Activated CD8-positive, alpha-beta memory T cell treated with anti-CD3 and anti-CD28 coated beads for 4 hours (primary cell): Measurements from ENCODE around the gene EFNA4.

Experiments
- DNase-seq, 2 donors: peaks; one replicate each; pipeline ENCODE4 v3.0.0-alpha.2; 2020; ENCODE audit warnings: low read depth in 2 of 2

The EFNA4 gene

DNA sequence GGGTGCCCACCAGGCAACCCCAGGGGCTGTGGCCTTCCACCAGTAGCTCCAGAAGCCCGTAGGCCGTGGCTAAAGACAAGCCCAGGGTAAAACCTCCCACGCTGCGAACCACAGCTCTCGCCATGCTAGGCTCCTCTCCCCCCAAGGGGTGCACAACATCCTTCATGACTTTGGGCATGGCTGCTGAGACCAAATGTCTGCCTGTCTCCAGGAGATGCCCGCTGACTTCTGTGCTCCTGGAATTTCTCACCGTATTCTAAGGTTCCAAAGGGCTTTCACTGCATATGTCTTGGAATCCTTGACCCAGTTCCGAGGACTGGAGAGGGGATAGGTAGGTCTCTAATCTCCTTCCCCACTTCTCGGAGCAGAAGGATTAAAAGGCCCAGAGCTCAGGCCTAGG lies 30.0 kb upstream of the EFNA4 start, which contains the start of the genes DCST1 and DCST2:
Gene DCST1, plus strand, starts transcription at position 301 of the 400 bp plus-strand sequence. CDS start 213 bp downstream, outside the sequence.
Gene DCST2, minus strand, starts transcription at position 258 of the 400 bp plus-strand sequence. Its CDS starts 80 bp downstream, at position 178.
- DNase-seq, result no peak

GRCh38 chr1:155034318-155035208 lies 29.0 kb upstream of the EFNA4 start:
- no peak for DNase-seq

GRCh38 chr1:155035936-155036335 lies 27.6 kb upstream of the EFNA4 start:
- DNase-seq, result no peak

DNA sequence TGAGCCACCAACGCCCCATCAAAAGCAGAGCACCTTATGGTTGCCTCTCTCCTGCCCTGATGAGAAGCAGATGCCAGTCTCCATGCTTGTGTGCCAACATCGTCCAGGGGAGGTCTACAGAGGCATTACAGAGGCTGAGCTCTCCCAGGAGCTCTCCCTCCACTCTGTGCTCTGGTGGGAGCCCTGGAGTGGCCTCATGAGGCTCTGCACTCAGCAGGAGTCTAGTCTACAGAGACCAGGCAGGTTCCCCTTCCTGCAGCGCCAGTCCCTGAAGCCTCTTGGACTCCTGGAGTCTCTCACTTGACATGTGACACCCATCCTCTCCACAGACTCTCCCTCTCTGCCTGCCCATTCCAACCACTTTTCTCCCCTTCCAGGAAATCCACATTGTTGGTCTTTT lies 26.5 kb upstream of the EFNA4 start:
- DNase-seq, result no peak

- DNase-seq, result no peak
These were observed 25.6 kb upstream of the EFNA4 start for GRCh38 chr1:155037851-155038441.

GRCh38 chr1:155038602-155039307 lies 24.8 kb upstream of the EFNA4 start:
- DNase-seq, result no peak

- no peak for DNase-seq
These were observed 24.3 kb upstream of the EFNA4 start for GRCh38 chr1:155039308-155039669.

DNA sequence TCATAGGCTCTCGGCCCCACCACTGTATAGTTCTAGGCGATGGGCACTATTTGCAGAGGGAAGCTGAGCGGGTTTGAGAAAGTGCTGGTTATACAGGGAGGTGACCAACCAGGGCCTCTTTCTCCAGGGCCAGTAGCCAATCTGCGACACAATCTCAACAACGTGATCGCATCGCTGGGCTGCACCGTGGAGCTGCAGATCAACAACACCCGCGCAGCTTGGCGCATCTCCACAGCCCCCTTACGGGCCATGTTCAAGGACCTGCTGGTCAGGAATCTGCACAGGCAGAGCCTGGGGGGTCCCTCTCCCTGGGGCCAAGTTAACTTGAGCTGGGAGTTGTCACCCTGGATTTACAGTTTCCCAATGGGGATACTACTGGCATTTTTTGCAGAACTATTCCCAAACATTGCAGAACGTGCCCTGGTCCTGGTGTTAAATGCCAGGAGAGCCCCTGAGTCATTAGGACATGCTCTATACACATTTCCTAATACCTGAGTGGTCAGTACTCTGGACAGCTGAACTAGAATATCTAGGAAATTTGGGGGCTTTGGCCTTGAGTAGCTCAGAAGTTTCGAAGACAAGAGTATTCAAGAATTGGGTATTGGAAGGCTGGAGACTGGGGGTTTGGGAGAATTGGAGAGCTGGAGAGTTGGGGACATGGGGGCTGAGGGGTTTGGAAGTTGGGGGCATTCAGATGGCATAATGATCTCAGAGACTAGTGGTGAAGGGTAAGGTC lies 23.0 kb upstream of the EFNA4 start:
- DNase-seq, result no peak

GRCh38 chr1:155042789-155043188 lies 20.8 kb upstream of the EFNA4 start:
- DNase-seq, result no peak

DNA sequence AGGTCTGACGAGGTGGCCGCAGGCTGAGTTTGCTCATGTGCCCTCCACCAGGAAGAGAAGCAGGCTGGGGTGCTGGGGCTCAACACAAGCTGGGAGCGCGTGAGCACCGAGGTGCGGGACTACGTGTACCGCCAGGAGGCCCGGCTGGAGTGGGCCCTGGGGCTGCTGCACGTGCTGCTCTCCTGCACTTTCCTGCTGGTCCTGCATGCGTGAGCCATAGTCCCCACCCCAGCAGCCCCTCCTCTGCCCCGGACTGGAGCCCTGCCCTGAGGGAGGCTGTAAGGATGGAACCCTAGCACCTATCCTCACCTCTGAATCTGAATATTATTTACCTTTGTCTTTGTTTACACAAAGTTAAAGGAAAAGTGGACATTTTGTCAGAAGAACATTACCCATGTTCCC lies 20.2 kb upstream of the EFNA4 start:
- DNase-seq, result no peak

DNA sequence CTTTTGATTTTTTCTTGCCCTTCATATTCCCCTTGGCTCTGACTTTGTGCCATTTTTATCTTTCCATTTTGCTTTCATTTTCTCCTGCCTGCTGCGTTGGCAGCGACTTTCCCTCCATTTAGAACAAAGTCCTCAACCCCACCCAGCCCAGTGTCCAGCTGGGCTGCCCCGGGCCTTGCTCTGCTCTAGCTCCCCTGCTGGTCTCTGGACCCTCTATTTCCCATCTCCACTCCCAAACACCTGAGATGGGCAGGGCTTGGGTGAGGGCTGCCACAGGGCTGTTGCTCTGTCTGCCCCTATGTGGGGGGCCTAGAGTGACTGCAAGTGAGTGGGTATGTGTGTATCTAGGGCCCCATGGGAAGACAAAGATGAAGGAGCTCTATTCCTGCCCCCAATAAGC lies 19.7 kb upstream of the EFNA4 start:
- DNase-seq, result no peak

- no peak for DNase-seq
These were observed 19.2 kb upstream of the EFNA4 start for GRCh38 chr1:155044365-155044764.

DNA sequence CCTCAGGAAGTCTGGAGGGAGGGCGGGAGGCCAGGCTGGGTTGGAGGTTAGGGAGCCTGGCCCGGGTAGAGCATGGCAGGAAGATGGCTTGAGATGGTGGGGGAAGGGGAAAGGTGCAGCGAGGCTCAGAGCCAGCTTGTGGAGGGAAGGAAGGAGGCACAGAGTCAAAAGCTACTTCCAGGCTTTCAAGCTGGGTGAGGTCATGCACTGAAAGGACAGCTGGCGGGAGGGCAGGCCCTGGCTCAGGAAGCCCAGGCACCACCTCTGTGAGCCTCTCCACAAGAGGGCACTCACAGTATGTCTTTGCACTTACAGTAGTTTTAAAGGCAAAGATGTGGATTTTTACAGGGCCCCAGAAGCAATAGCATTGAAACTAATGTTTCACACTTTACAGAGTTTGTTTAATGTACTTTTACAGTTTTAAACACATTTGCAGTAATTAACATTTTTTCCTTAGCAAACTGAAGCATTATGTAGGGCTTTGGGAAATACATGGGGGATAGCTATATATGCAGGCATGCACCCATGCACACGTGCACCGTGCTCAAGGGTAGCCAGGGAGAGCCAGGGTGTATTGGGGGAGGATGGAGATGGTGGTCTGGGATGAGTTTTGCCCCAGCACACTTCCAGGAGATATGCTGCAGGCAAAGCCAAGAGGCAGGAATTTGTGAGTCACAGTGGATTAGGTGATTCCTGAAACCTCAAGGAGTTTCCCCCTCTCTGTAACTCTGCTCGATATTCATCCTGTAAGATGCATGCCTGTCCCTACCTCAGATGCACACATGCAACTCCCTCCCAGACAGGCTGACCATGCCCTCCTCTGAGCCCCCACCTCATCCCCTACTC lies 18.5 kb upstream of the EFNA4 start:
- DNase-seq, result no peak

- DNase-seq, result no peak
These were observed 14.8 kb upstream of the EFNA4 start for GRCh38 chr1:155048449-155049334.

DNA sequence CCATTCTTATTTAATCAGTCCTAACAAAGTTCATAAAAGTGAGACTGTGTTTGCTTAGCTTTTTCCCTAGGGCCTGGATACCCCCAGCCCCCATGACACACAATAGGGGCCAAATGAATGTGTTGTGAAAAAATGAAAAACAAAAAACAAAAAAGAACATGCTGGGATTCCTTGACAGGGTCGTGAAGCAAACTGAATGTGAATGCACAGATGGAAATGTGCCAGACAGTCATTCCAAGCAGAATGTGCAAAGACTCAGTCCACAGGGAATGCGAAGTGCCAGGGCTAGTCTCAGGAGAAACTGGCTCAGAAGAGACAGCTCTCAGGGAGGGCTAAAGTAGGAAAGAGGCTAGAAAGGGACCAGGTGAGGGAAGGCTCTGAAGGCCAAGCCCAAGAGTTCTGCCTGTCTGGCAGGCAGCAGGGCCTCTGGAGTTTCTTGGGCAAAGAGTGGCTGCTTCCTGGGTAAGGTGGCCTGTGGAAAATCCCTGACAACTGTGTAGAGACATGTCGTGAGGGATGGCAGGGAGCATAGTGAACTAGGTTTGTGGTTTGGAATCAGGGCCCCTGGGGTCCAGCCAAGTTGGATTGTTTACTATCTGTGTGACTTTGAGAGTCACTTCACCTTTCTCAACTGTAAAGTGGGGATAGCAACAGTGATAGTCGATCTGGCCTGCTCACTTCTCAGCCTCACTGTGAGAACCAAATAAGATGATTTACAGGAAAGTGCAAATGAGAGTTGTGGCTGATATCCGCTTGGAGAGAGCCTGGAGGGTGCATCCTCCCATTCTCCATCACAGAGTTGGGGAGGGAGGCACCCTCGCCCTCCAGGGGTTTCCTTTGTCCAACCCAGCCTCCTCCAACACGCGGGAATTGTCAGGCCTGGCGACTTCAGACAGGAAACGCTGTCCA lies 13.6 kb upstream of the EFNA4 start:
- DNase-seq, result no peak

DNA sequence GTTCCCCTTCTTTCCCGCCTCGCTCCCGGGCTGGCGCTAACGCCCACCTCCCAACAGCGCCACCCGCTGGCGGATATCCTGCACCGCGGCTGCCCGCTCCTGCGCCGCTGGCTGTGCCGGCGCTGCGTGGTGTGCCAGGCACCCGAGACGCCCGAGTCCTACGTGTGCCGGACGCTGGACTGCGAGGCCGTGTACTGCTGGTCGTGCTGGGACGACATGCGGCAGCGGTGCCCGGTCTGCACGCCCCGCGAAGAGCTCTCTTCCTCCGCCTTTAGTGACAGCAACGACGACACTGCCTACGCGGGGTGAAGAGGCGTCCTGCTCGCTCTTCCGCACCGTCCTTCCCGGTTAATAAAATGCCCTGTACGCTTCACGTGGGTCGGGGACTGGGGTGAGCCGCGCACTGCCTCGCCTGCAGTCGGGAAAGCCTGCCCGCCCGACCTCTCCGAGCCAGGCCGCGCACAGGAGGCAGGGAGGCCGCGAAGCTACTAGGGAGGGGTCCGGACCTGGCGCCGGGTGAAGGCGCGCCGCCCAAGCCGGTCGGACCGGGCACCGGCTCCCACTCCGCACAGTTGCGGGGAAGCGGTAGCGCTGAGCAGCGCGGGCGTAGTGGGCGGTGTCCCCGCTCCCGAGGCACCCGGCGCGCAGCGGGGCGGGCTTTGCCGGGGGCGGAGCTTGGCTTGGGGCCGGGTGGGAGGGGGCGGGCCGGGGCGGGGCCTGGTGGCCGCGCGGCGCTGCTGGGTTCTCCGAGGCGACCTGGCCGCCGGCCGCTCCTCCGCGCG lies 12.8 kb upstream of the EFNA4 start, which contains the start of gene ADAM15:
Gene ADAM15, plus strand, starts transcription at position 757 of the 782 bp plus-strand sequence. CDS start 71 bp downstream, outside the sequence.
- DNase-seq, result peak in 1 of 2 donors; percentile 55

DNA sequence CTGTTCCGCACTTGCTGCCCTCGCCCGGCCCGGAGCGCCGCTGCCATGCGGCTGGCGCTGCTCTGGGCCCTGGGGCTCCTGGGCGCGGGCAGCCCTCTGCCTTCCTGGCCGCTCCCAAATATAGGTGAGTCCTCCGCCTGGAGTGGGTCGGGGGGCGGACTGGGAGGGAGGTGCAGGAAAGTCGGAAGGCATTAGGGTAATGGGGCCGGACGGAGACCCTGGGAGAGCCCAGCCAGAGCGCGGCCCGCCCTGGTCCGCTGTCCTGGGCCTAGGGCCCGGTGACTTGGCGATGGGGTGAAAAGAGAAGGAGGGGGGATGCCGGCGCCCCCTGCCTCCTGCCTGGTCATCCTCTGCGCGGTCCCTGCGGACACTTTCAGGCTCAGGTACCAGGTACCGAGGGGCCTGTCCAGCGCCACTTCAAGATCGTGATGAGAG lies 12.2 kb upstream of the EFNA4 start:
- no peak for DNase-seq
